GM21367 (cell line): ENCODE results near the gene PPP1R12A.

Experiments
- ATAC-seq: cut with Tn5 transposase; IDR thresholded peaks from one replicate; pipeline ENCODE4 v1.9.1; 2021; ENCODE audit not compliant: unreplicated experiment

The PPP1R12A gene

DNA sequence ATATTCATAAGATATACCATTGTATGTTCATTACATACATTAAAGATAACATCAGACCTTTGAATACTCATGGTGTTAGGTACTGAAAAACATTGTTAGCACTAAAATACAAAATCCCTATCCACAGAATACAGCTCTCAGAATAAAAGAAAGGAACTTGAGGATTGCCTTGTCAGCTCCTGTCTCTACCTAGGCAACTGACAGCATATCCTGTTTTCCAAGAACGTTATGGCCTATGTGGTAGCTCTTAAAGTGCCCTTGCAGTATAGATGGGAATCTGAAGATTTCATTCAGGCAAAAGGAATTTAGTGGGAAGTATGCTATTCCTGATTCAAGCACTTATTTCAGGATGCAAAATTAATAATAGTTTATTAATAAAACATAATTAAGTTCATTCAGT lies 1.8 kb upstream of the PPP1R12A start:
- no peak for ATAC-seq

DNA sequence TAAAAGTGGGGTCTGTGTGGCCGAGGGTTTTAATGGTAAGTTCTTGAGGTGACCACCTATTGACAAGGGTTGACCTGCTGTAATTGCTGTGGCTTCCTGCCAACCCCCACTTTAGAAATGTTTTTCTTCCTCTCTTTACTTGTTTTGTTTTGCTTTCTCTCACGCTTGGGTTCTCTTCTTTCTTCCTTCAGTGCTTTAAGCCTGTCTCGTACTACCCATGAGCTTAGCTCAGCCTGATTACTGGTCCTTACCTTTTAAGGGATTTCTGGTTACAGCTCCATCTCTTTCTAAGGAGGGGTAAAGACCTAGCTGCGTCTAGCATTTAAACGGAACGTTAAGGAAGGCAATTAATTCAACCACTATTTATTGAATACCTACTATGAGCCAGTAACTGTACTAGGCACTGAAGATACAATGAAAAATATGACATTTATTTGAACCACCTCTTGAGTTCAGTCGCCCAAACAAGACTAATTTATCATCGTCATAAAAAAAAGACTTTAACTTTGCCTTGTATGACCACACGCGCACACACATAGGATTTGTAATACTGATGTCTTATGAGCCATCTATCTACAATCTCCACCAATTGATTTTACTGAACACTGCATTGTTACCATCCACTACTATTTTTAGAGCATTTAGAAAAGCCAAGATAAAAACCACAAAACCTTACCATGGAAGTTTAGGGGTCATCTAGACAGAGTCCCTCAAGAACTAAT lies 888 bp upstream of the PPP1R12A start:
- ATAC-seq, result peak; percentile 20

DNA sequence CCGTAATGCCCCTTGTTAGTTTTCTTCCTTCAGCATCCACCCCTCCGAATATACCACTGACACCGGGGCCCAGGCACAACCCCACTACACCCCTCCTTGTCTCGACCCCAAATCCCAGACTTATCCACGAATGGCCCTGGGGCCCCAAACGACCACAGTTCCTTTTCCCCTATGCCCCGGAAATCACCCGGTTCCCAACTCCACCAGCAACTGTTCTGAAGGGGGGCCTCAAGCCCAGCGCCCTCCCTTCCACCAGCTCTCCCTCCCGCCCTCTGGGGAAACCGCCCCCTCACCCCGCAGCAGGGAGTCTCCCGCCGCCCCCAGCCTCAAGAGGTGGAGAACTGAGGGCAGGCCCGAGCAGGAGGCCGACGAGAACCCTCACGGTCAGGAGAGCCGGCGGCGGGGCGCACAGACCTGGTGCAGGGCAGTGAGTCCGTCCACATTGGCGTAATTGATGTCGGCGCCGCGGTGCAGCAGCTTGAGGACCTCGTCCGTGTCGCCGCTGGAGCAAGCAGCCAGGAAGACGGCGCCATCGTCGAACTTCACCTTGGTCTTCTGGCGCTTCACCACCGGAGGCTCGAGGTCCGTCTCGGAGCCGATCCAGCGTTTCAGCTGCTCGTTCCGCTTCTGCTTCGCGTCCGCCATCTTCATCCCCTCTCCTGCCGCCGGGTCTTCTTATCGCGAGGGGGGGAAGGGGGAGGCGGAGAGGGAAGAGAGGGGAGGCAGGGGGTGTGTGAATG lies 446 bp downstream of the PPP1R12A start:
- peak; percentile 9 for ATAC-seq

DNA sequence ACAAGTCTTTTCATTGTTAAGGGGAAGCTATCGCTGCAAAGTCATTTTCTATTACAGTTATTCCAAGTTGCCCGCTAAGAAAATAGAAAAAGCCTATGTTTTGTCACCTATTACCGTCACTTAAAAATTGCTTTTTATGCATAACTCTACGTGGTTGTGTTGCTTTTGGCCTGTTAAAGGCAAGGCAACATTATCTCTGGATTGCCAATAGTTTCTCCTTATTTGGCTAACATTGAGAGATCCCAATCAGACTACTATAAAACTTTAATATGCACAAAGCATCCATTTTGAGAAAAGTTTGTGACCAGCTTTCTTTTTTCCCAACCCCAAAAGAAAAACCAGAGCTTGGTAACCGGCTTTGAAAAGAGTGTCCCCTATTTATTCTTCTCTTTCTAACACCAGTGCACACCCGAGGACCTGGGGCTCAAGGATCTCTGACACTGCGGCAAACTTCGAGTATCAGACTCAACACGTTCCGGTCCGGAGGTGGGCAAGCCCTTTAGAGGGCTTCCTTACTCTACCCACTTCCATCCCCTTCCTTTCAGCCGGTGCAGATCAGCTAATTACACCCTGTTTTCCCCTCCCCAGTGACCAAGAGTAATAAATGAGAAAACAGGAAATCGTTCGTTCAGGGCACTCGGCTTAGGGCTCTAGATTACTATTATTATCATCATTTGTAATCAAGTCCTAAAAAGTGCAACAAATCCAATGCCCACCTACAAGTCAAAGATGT lies 1.2 kb downstream of the PPP1R12A start:
- no peak for ATAC-seq

DNA sequence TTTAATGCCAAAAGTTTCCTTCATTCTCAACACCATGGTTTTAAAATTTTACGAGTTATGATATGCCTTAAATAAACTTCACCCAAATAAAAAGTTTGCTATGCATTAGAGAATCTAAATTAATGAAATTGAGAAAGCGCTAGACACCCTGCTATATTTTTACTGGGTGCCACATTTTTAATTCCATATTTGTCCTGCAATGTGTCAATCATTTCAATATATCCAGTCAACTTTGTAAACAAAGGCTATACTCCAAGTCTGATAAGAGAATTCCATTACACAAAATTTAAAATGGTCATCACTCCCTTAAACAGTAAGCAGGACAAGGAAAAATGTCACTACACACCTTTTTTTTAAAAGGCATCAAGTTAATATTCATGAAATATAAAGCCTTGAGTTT lies 1.9 kb downstream of the PPP1R12A start:
- no peak for ATAC-seq

DNA sequence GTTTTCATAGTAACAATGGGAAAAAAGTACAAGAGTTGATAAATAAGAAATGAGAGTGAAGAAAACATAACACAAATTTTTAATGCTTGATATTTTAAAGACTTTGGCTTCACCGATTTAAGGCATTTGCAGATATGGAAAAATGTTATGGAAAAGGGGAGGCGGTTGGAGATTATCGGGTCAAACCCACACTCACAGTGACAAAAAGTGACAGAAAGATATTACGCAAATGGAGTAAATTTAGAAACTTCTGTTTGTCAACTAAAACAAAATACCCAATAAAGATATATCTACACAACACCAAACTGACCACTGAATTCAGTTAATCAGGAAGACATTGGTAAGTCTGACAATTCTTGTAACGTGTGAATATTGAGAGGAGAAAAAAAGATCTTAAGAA lies 2.5 kb downstream of the PPP1R12A start:
- no peak for ATAC-seq

DNA sequence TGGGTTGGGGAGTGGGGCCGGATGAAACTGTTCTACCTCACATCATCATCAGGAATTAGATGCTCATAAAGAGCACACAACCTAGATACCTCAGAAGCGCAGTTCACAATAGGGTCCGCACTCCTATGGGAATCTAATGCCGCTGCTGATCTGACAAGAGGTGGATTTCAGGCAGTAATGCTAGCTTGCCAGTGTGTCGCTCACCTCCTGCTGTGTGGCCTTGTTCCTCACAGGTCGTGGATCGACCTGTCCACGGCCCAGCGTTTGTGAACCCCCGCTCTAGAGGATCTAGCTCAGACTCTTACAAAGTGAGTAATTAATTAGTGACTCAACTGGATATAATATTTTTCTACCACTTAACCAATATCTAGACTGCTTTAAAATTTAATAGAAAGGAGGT lies 5.8 kb downstream of the PPP1R12A start:
- ATAC-seq, result no peak

DNA sequence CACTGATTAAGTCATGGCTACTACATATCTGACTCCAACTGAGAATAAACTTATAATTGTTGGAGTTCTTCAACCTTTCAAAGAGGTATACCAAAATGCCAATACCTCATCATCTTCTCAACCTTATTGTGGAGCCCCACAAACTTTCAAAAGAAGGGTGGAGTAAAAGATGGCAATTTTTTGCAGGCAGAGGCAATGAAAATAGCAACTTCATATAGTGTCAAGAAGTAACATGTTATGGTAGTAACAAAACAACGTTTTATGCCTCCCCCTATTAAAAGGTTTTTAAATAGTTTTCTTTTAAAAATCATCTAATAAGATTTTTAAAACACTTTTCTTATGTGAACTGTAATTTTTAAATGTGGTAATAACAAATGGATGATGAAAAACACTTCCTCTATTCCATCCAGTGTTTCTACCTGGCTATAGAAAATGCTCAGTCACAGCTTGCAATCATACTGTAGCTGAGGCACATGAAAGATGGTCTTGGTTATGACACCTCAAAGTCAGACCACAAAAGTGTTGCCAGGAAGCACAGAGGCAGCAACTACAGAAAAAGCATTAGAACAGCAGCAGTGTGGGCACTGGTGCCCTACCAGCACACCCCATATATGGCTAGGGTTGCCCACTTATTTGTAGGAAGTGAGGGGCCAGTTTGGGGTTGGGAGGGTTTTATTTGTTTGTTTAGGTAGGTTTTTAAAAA lies 7.0 kb downstream of the PPP1R12A start:
- peak; percentile 98 for ATAC-seq

DNA sequence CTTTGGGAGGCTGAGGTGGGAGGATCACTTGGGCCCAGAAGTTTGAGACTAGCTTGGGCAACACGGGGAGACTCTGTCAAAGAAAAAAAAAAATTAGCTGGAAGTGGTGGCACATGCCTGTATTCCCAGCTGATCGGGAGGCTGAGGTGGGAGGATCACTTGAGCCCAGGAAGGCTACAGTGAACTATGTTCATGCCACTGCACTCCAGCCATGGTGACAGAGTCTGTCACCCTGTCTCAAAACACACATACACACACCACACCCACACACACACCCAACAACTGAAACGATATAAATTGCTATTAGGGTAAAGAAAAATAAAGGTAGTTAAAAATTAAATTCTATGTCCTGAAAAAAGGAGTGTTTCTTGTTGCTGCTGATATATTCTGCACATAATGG lies 7.9 kb downstream of the PPP1R12A start:
- ATAC-seq, result no peak

DNA sequence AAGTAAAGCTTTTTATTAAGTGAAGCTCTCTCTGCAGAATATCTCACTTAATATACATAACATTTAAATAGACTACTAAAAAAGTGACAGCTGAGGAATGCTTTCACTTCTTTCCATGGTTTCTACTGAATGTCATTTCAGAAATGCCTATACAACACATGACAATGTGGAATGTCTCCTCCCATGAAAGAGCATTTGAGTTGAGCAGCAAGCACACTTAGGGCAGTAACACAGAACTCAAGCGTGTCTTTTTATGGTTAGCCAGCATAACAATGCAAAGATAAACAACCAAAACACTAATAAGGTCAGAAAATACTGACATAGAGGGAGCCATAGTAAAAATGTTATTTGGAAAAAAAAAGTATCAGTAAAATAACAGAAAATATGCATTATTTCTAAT lies 9.4 kb downstream of the PPP1R12A start:
- no peak for ATAC-seq

DNA sequence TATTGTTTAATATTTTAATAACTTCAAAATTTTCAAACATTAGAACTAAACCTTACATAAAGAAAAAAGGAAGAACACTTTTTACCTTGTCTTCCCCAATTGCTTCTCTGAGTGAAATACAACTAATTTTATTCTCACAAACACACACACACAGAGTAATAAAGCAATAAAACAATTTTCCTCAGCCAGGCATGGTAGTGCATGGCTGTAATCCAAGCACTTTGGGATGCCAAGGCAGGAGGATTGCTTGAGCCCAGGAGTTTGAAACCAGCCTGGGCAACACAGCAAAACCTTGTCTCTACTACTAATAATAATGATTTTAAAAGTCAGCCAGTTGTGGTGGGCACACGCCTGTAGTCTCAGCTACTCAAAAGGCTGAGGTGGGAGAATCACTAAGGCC lies 13.1 kb downstream of the PPP1R12A start:
- no peak for ATAC-seq

DNA sequence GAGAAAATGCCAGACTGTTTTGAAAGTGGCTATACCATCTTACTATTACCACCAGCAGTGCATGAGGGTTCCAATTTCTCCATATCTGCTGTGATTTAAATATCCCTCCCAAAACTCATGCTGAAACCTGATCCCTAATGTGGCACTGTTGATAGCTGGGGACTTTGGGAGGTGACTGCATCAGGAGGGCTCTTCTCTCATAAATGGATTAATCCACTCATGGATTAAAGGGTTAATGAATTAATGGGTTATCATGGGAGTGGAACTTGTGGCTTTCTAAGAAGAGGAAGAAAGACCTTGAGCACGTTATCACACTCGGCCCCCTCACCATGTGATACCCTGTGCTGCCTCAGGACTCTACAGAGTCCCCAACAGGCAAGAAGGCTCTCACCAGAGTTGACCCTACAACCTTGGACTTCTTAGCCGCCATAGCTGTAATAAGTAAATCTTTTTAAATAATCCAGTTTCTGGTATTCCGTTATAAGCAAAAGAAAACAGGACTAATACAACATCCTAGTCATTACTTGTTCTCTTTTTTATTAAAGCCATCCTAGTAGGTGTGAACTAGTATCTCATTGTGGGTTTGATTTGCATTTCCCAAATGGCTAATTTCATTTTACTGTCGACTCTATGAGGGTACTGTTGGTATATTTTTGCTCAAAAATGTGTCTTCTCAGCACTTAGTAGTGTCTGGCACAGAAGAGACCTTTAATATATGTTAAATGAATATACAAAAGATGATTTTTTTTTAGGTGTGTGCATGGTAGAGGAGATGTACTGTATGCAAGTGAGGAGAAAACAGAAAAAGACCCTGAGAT lies 14.3 kb downstream of the PPP1R12A start:
- no peak for ATAC-seq

DNA sequence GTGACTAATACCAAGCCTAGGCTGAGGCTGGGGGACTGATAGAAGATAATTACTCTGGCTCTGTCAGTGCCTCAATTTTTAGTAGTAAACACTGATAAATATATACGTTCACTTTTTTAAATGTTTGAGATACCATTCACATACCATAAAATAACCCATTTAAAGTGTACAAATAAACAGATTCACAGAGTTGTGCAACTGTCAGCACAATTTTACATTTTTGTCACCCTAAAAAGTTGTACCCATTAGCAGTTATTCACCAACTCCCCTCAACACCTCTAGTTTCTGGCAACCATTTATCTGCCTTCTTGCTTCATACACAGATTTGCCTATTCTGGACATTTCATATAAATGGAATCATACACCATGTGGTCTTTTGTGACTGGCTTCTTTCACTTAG lies 15.1 kb downstream of the PPP1R12A start:
- no peak for ATAC-seq

DNA sequence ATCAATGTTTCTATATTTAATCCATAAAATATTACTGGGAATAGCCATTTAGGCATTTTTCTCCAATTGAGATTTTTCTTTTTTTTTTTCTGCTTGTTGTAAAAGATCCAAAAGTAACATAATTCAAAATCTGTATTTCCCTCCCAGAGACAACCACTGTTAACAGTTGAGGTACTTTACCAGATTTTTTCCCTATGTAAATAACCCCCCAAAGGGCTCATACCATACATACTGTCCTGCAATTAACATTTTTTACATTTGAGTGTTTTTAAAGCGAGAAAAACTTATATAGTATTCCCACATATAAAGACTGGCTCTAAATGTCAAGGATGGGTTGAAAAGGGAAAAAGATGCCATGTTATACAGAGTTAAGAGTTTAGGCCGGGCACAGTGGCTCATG lies 18.1 kb downstream of the PPP1R12A start:
- no peak for ATAC-seq

DNA sequence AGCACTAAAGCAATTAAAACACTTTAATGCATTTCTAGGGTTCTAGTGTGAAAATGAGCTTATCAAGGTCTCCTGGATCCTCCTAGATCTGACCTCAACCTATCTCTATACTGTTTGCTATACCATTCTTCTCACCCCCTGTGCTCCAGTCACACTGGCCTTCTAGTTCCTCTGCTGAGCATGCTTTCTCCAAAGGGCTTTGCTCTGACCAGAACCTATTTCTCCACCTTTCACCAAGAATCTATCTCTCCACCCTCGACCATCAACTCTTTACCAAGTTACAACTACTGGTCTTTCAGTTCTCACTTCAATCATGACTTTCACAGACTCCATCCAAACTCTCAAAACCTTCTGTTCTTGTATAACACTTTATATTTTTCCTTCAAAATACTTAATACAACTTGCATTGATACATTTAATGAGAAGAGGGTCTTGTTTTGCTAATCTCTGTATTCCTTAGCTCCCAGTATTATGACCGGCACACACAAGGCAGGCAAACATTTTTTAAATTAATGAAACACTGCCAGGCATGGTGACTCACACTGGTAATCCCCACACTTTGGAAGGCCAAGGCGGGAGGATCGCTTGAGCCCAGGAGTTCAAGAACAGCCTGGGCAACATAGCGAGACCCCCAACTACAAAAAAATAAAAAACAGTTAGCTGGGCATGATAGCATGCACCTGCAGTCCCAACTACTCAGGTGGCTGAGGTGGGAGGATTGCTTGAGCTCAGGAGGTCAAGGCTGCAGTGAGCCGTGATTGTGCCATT lies 22.8 kb downstream of the PPP1R12A start:
- ATAC-seq, result peak; percentile 45

DNA sequence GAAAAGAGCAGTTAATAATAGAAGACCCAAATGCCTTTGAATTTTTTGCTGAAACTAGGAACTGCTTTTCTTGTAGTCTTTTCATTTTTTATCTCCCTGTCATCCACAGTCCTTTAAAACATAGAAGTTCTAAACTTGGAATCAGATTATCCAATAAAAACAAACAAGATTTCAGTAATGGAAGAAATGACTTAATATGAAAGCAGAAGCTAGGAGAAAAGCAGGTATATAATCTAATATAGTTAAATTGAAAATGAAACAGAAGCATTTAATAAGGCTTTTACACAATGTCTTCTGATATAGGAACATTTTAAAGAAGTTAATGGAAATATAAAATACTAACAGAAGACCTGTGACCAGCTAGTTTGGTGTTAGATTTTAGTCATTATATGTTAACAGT lies 26.5 kb downstream of the PPP1R12A start:
- no peak for ATAC-seq

DNA sequence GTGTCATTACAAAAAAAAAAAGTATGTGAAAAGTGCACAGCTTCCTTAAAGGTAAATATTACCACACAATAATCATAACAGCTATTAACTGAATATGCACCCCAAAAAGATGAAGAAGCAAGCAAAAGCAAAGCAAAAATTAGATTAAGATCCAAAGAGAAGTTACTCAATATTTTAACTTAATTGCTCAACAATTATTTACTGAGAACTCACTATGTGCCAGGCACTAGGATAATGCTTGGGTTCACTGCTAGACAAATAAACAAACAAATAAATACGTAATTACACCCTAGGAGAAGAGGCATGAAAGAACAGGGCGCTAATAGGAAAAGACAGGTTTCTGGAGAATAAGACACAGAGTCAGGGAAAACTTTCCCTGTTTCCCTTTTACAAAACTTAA lies 33.4 kb downstream of the PPP1R12A start:
- ATAC-seq, result no peak

DNA sequence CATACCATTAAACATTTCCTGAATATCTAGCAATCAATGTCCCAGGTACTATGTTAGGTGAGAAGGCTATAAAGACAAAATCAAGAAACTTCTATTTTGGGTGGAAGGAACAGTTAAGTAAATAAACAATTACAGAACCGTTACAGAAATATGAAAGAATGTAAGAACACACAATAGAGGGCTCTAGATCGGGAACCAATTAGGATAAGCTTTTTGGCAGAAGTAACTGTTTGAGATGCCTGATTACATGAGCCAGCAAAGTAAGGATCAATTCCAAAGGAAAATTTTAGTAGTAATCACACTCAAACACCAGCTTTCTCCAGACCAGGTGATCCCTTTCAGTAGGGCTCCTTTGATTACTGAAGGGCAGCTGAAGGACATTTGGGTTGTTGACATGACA lies 33.9 kb downstream of the PPP1R12A start:
- ATAC-seq, result no peak

DNA sequence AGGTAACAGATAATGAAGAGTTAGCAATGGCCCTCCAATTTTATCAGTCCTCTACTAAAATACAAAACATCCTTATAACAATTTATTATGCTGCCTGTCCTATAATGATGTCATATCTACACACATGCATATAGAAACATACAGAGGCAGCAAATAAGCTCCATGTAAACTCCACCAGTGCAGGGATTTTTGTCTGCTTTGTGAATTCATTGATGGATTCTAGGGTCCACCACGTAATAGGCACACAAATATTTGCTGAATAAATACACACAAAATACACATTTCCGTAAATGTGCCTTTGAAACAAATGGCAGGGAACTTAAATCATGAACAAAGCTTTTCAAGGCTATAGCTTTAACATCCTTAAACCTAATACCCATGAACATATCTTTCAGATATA lies 34.7 kb downstream of the PPP1R12A start:
- no peak for ATAC-seq

DNA sequence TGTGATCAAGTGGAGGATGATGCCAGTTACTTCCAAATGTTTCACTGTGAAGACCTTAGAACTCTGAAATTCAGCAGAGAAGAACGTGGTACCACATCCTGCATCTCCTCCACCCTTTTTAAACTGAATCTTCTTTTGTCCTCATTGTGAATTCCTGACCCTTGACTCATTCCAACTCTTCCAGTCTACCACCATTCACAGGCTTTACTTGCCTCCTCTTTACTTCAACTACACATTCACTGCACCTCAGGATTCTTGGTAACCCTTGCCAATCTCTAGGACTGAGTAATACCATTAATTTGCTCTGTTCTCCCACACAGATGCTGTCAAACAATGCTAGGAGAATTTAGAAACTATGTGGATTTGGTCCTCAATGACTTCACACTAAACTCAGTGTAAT lies 37.3 kb downstream of the PPP1R12A start:
- no peak for ATAC-seq
